HFFc6 (cell line): ENCODE results near the gene AP3D1. TPM values are rescaled to one million over a fixed set of nuclear protein-coding genes. Genes with fewer than 3 reads are reported as not detected.

ENCODE experiments used
- DNase-seq: peaks from one replicate; pipeline ENCODE4 v3.0.0-alpha.2; 2018
- H3K27ac Mint-ChIP-seq: 2 replicates; pipeline ENCODE4 v1.8.0; 2020; ENCODE audit warnings: mild to moderate bottlenecking, mixed read lengths
- H3K27me3 Mint-ChIP-seq: 2 replicates; pipeline ENCODE4 v1.8.0; 2021; ENCODE audit warnings: mild to moderate bottlenecking, moderate library complexity, mixed read lengths; ENCODE audit not compliant: insufficient read depth
- H3K36me3 Mint-ChIP-seq: 2 replicates; pipeline ENCODE4 v1.8.0; 2021; ENCODE audit warnings: low read depth, mixed read lengths
- H3K4me1 Mint-ChIP-seq: 2 replicates; pipeline ENCODE4 v1.8.0; 2020; ENCODE audit warnings: low read depth, mixed read lengths
- H3K4me3 Mint-ChIP-seq: 2 replicates; pipeline ENCODE4 v1.8.0; 2020; ENCODE audit warnings: mild to moderate bottlenecking, moderate library complexity, mixed read lengths
- H3K9me3 Mint-ChIP-seq: 2 replicates; pipeline ENCODE4 v1.8.0; 2020; ENCODE audit warnings: mild to moderate bottlenecking, mixed read lengths
- CTCF ChIP-seq: fragments of 200-600 bp; sonication (generic); IDR thresholded peaks from 2 replicates; pipeline ENCODE4 v1.5.0; 2021; ENCODE audit warnings: antibody characterized with exemption, mild to moderate bottlenecking
- total RNA-seq, 6 experiments: library from RNA; stranded (reverse); fragmentation: NEBNext Ultra II Directional; extraction: Animal tissue kit (Norgen Biotek cat#: 25700); gene quantifications; 2 replicates in 1 of 6; 3 replicates in 5 of 6; pipeline ENCODE4 v1.2.3, GENCODE V29; 2021

AP3D1 gene
- total RNA-seq, 6 experiments from 2014 or later, result 139 to 169 (median 151) TPM

GRCh38 chr19:2168619-2169424 is 17.5 kb upstream of the AP3D1 start:
- H3K27me3 Mint-ChIP-seq, result no peaks in the 10 kb centered on the region; the same call in 1 of the 2 replicates
- peaks cover 6% of the 10 kb centered on the region for H3K36me3 Mint-ChIP-seq
- DNase-seq, result peak; percentile 99
- H3K27ac Mint-ChIP-seq, result peak overlapping the region; percentile 95
- H3K9me3 Mint-ChIP-seq, result no peaks in the 10 kb centered on the region
- peak overlapping the region; percentile 94 for H3K4me3 Mint-ChIP-seq
- H3K4me1 Mint-ChIP-seq, result peaks cover 46% of the 10 kb centered on the region
- TF ChIP-seq CTCF, result peak; percentile 36; the same call in 1 of the 2 replicates

GRCh38 chr19:2167896-2168618 is 16.7 kb upstream of the AP3D1 start:
- H3K9me3 Mint-ChIP-seq, result no peaks in the 10 kb centered on the region
- no peaks in the 10 kb centered on the region; the same call in 1 of the 2 replicates for H3K27me3 Mint-ChIP-seq
- H3K4me3 Mint-ChIP-seq, result peak overlapping the region; percentile 94
- DNase-seq, result peak; percentile 55
- H3K36me3 Mint-ChIP-seq, result peaks cover 4% of the 10 kb centered on the region; the same call in 1 of the 2 replicates
- H3K27ac Mint-ChIP-seq, result peak overlapping the region; percentile 95
- TF ChIP-seq CTCF, result no peak
- H3K4me1 Mint-ChIP-seq, result peaks cover 46% of the 10 kb centered on the region

GRCh38 chr19:2166741-2167738 is 15.7 kb upstream of the AP3D1 start:
- Mint-ChIP-seq H3K27me3 (no peaks in the 10 kb centered on the region; the same call in 1 of the 2 replicates), H3K27ac (peak overlapping the region; percentile 95), H3K9me3 (no peaks in the 10 kb centered on the region), H3K36me3 (no peaks in the 10 kb centered on the region; the same call in 1 of the 2 replicates), H3K4me3 (peak overlapping the region; percentile 94), H3K4me1 (peaks cover 46% of the 10 kb centered on the region)
- TF ChIP-seq CTCF, result no peak
- peak; percentile 58 for DNase-seq

- H3K36me3 Mint-ChIP-seq, result no peaks in the 10 kb centered on the region; the same call in 1 of the 2 replicates
- no peak for DNase-seq
- no peaks in the 10 kb centered on the region for H3K9me3 Mint-ChIP-seq
- peaks cover 36% of the 10 kb centered on the region for H3K4me1 Mint-ChIP-seq
- TF ChIP-seq CTCF, result no peak
- H3K4me3 Mint-ChIP-seq, result peak overlapping the region; percentile 94
- H3K27ac Mint-ChIP-seq, result peak overlapping the region; percentile 81
- H3K27me3 Mint-ChIP-seq, result no peaks in the 10 kb centered on the region; the same call in 1 of the 2 replicates
Observed at GRCh38 chr19:2164020-2164998, 12.9 kb upstream of the AP3D1 start.
